Sigmoid colon (tissue), 4 donors: ENCODE data around the gene OR13C3.

Source experiments
- CTCF ChIP-seq, 4 experiments: fragments of 450-650 bp in 3 of 4; fragments of 200-600 bp in 1 of 4; IDR thresholded peaks; one replicate each; pipeline ENCODE4 v1.5.1; 2016 to 2019; ENCODE audit warnings: antibody characterized with exemption in 4 of 4, mild to moderate bottlenecking in 3 of 4, moderate library complexity in 2 of 4
- POLR2A ChIP-seq, 2 donors: fragments of 450-650 bp; IDR thresholded peaks; one replicate each; pipeline ENCODE4 v1.6.1; 2016; ENCODE audit warnings: antibody characterized with exemption in 2 of 2, mild to moderate bottlenecking in 2 of 2, moderate library complexity in 2 of 2
- POLR2AphosphoS5 ChIP-seq, 4 donors: sonication (generic); formaldehyde crosslinking; IDR thresholded peaks; one replicate each; pipeline ENCODE4 v1.6.1; 2017; ENCODE audit warnings: antibody characterized with exemption in 4 of 4

- TF ChIP-seq POLR2AphosphoS5 (IDR thresholded peaks at IDR 0.05) = no peak
- TF ChIP-seq CTCF (IDR thresholded peaks at IDR 0.05) = no peak
- TF ChIP-seq POLR2A (IDR thresholded peaks at IDR 0.05) = no peak
Measured at GRCh38 chr9:104544644-104545043, 8.0 kb upstream of the OR13C3 start.
